Measurements from ENCODE around the gene CST7. TPM values are rescaled to one million over a fixed set of nuclear protein-coding genes. Genes with fewer than 3 reads are reported as not detected.
A peak's percentile ranks its signal among the peaks of the same experiment; 100 is the strongest.

Gene CST7
- total RNA-seq, 4 donors from 2014 or later, result 6.4 to 20.5 (median 12.2) TPM

GRCh38 chr20:24994470-24995368 is 45.6 kb downstream of the CST7 start:
- DNase-seq (ENCODE audit: low spot score), result peak; percentile 87
- ATAC-seq (ENCODE audit: low FRiP score), result peak; percentile 54
- TF ChIP-seq CTCF (IDR thresholded peaks at IDR 0.05), result peak in 2 of 3 donors; percentile 74 to 75

GRCh38 chr20:24995741-24996448 is 46.8 kb downstream of the CST7 start:
- DNase-seq (ENCODE audit: low spot score) (no peak), ATAC-seq (ENCODE audit: low FRiP score) (no peak)
- TF ChIP-seq CTCF (IDR thresholded peaks at IDR 0.05), result no peak

GRCh38 chr20:24996449-24997377 is 47.6 kb downstream of the CST7 start:
- DNase-seq (ENCODE audit: low spot score) (no peak), ATAC-seq (ENCODE audit: low FRiP score) (no peak)
- TF ChIP-seq CTCF (IDR thresholded peaks at IDR 0.05), result no peak

GRCh38 chr20:24998121-24998520 is 49.1 kb downstream of the CST7 start:
- no peak for TF ChIP-seq CTCF (IDR thresholded peaks at IDR 0.05)
- ATAC-seq (ENCODE audit: low FRiP score) (no peak), DNase-seq (ENCODE audit: low spot score) (no peak)

- ATAC-seq (ENCODE audit: low FRiP score) (no peak), DNase-seq (ENCODE audit: low spot score) (no peak)
- no peak for TF ChIP-seq CTCF (IDR thresholded peaks at IDR 0.05)
Observed at GRCh38 chr20:24998631-24999445, 49.8 kb downstream of the CST7 start.

- DNase-seq (ENCODE audit: low spot score), result no peak
- no peak for ATAC-seq (ENCODE audit: low FRiP score)
- TF ChIP-seq CTCF (IDR thresholded peaks at IDR 0.05), result no peak
Observed at GRCh38 chr20:24999568-24999967, 50.5 kb downstream of the CST7 start.
